GM18499 (cell line): ENCODE data around the gene GBF1.
A peak's percentile ranks its signal among the peaks of the same experiment; 100 is the strongest.
"Not testable (repeated sequence)": the region's sequence is repeated elsewhere in the genome, so short reads cannot be mapped to it uniquely, and the experiment has no call there.

ENCODE experiments used
- ATAC-seq: cut with Tn5 transposase; IDR thresholded peaks from one replicate; pipeline ENCODE4 v1.9.1; 2021; ENCODE audit warnings: moderate number of reproducible peaks; ENCODE audit not compliant: insufficient read depth, unreplicated experiment

Gene GBF1

GRCh38 chr10:102245082-102245931 is at the start of gene GBF1:
GBF1 (plus strand) TSS chr10:102245532; CDS start chr10:102258939, 13,407 bp downstream.
- peak; percentile 88 for ATAC-seq

GRCh38 chr10:102196893-102197292 is 48.4 kb upstream of the GBF1 start:
- no peak for ATAC-seq

- ATAC-seq = no peak
These were observed 47.3 kb upstream of the GBF1 start for GRCh38 chr10:102198027-102198426.

GRCh38 chr10:102200751-102201640 is 44.3 kb upstream of the GBF1 start:
- no peak for ATAC-seq

- ATAC-seq = no peak
These were observed 42.9 kb upstream of the GBF1 start for GRCh38 chr10:102202386-102202785.

GRCh38 chr10:102208311-102209035 is 36.9 kb upstream of the GBF1 start:
- no peak for ATAC-seq

- no peak for ATAC-seq
These were observed 33.6 kb upstream of the GBF1 start for GRCh38 chr10:102211615-102212299.

- ATAC-seq = not testable (repeated sequence)
These were observed 31.7 kb upstream of the GBF1 start for GRCh38 chr10:102213599-102213998.

GRCh38 chr10:102219370-102219769 is 26.0 kb upstream of the GBF1 start:
- ATAC-seq = no peak

- ATAC-seq = no peak
These were observed 24.7 kb upstream of the GBF1 start for GRCh38 chr10:102220612-102221011.

- ATAC-seq = no peak
These were observed 22.5 kb upstream of the GBF1 start for GRCh38 chr10:102222797-102223196.

- peak; percentile 50 for ATAC-seq
These were observed 19.4 kb upstream of the GBF1 start, which contains the start of gene ELOVL3 for GRCh38 chr10:102225646-102226541. ELOVL3 (plus strand) TSS chr10:102226299; CDS start chr10:102226549, 250 bp downstream.

- no peak for ATAC-seq
These were observed 18.8 kb upstream of the GBF1 start for GRCh38 chr10:102226542-102226870.

GRCh38 chr10:102227050-102227449 is 18.3 kb upstream of the GBF1 start:
- ATAC-seq = no peak

- no peak for ATAC-seq
These were observed 15.5 kb upstream of the GBF1 start for GRCh38 chr10:102229810-102230263.

- ATAC-seq = no peak
These were observed 15.0 kb upstream of the GBF1 start for GRCh38 chr10:102230264-102230860.

- no peak for ATAC-seq
These were observed 14.4 kb upstream of the GBF1 start for GRCh38 chr10:102230861-102231356.
